HG02840 (cell line): ENCODE data around the gene APOL1.
"Not testable (repeated sequence)": the region's sequence is repeated elsewhere in the genome, so short reads cannot be mapped to it uniquely, and the experiment has no call there.

Source experiments
- ATAC-seq: cut with Tn5 transposase; IDR thresholded peaks from one replicate; pipeline ENCODE4 v1.9.1; 2021; ENCODE audit warnings: mild to moderate bottlenecking, moderate library complexity, moderate number of reproducible peaks; ENCODE audit not compliant: unreplicated experiment, low FRiP score

APOL1 gene

GRCh38 chr22:36252754-36253522 is at the start of gene APOL1:
Gene APOL1 (plus strand): TSS chr22:36253133. CDS start chr22:36254956, 1,823 bp downstream.
- ATAC-seq = no peak

GRCh38 chr22:36203441-36203840 is 49.5 kb upstream of the APOL1 start:
- not testable (repeated sequence) for ATAC-seq

GRCh38 chr22:36204001-36204631 is 48.8 kb upstream of the APOL1 start:
- no peak for ATAC-seq

- ATAC-seq = no peak
Measured at GRCh38 chr22:36204632-36205015, 48.3 kb upstream of the APOL1 start.

- ATAC-seq = not testable (repeated sequence)
Measured at GRCh38 chr22:36205573-36205972, 47.4 kb upstream of the APOL1 start.

- no peak for ATAC-seq
Measured at GRCh38 chr22:36206255-36206654, 46.7 kb upstream of the APOL1 start.

GRCh38 chr22:36208162-36208765 is 44.7 kb upstream of the APOL1 start:
- no peak for ATAC-seq

- no peak for ATAC-seq
Measured at GRCh38 chr22:36208914-36209313, 44.0 kb upstream of the APOL1 start.

- not testable (repeated sequence) for ATAC-seq
Measured at GRCh38 chr22:36209488-36209908, 43.4 kb upstream of the APOL1 start.

GRCh38 chr22:36210224-36210623 is 42.7 kb upstream of the APOL1 start:
- ATAC-seq = no peak

GRCh38 chr22:36211237-36211861 is 41.6 kb upstream of the APOL1 start:
- ATAC-seq = no peak

GRCh38 chr22:36212901-36213300 is 40.0 kb upstream of the APOL1 start:
- no peak for ATAC-seq

- no peak for ATAC-seq
Measured at GRCh38 chr22:36213586-36213985, 39.3 kb upstream of the APOL1 start.

GRCh38 chr22:36215981-36216380 is 37.0 kb upstream of the APOL1 start:
- ATAC-seq = no peak

GRCh38 chr22:36218648-36219193 is 34.2 kb upstream of the APOL1 start:
- ATAC-seq = no peak

GRCh38 chr22:36220451-36220921 is 32.4 kb upstream of the APOL1 start:
- no peak for ATAC-seq

GRCh38 chr22:36221799-36222751 is 30.9 kb upstream of the APOL1 start:
- ATAC-seq = no peak

- no peak for ATAC-seq
Measured at GRCh38 chr22:36222887-36223450, 30.0 kb upstream of the APOL1 start.

GRCh38 chr22:36223504-36223903 is 29.4 kb upstream of the APOL1 start:
- ATAC-seq = no peak
